ENCODE data around the gene KCNH1.
"Not testable (repeated sequence)": the region's sequence is repeated elsewhere in the genome, so short reads cannot be mapped to it uniquely, and the experiment has no call there.

GRCh38 chr1:210995931-210996330, 138.0 kb downstream of the KCNH1 start:
- TF ChIP-seq CTCF (conservative IDR thresholded peaks at IDR 0.05); ZFX (IDR thresholded peaks at IDR 0.05): not testable (repeated sequence)
